ENCODE measurements around the gene NIPA2. TPM values are rescaled to one million over a fixed set of nuclear protein-coding genes. Genes with fewer than 3 reads are reported as not detected.

Gene NIPA2
- total RNA-seq, 1 donor from 2014 or later = 37.7 TPM

DNA sequence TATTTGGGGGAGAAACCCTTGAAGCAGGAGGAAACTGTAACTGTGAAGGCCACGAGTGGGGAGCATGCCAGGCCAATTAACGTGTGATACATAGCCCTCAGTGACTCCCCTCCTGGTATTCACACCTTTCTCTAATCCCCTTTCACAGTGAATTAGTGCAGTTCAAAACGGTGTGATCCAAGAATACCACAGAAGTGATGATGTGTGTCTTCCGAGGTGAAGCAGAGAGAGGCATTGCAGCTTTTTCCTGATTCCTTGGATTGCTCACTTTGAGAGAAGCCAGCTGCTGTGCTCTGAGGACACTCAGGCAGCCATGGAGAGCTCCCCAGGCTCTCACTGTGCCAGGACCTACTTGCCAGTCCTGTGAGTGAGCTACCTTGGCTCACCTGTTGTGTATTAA, 17.3 kb downstream of the NIPA2 start:
- H3K9me3 Mint-ChIP-seq = no peaks in the 10 kb centered on the region
- H3K36me3 Mint-ChIP-seq = peaks cover 35% of the 10 kb centered on the region
- DNase-seq (ENCODE audit: low spot score in 2 of 2, unreplicated experiment in 2 of 2) = no peak

DNA sequence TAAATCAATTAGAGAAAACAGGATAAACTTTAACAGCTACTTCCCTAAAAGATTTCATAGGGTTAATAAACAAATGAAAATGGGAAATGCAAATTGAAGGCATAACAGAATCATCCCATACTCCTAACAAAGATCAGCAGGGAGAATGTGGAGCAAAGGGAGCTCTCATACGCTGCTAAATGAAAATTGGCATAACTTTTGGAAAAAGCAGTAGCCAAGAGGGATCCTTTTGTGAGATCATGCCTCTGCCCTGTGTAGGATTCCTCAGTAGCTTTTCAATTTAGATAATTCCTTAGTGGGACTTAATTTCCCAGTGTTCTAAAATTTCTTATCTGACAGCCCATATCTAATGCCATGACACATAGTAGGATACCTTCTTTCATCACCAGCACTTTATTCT, 18.2 kb downstream of the NIPA2 start:
- Mint-ChIP-seq H3K36me3 (peaks cover 38% of the 10 kb centered on the region), H3K4me1 (no peaks in the 10 kb centered on the region), H3K27ac (no peak overlapping the region), H3K9me3 (no peaks in the 10 kb centered on the region), H3K27me3 (ENCODE audit: low read depth) (no peaks in the 10 kb centered on the region), H3K4me3 (no peak overlapping the region)
- DNase-seq (ENCODE audit: low spot score in 2 of 2, unreplicated experiment in 2 of 2) = no peak
- TF ChIP-seq, protein P1, sequence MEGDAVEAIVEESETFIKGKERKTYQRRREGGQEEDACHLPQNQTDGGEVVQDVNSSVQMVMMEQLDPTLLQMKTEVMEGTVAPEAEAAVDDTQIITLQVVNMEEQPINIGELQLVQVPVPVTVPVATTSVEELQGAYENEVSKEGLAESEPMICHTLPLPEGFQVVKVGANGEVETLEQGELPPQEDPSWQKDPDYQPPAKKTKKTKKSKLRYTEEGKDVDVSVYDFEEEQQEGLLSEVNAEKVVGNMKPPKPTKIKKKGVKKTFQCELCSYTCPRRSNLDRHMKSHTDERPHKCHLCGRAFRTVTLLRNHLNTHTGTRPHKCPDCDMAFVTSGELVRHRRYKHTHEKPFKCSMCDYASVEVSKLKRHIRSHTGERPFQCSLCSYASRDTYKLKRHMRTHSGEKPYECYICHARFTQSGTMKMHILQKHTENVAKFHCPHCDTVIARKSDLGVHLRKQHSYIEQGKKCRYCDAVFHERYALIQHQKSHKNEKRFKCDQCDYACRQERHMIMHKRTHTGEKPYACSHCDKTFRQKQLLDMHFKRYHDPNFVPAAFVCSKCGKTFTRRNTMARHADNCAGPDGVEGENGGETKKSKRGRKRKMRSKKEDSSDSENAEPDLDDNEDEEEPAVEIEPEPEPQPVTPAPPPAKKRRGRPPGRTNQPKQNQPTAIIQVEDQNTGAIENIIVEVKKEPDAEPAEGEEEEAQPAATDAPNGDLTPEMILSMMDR (IDR thresholded peaks at IDR 0.05; ENCODE audit: unreplicated experiment) = no peak

More for the DNA sequence above, 17.3 kb downstream of the NIPA2 start:
- no peak overlapping the region for H3K4me3 Mint-ChIP-seq
- H3K27ac Mint-ChIP-seq = no peak overlapping the region
- H3K4me1 Mint-ChIP-seq = no peaks in the 10 kb centered on the region
- H3K27me3 Mint-ChIP-seq (ENCODE audit: low read depth) = no peaks in the 10 kb centered on the region
- TF ChIP-seq, protein P1 (IDR thresholded peaks at IDR 0.05; ENCODE audit: unreplicated experiment) = no peak

DNA sequence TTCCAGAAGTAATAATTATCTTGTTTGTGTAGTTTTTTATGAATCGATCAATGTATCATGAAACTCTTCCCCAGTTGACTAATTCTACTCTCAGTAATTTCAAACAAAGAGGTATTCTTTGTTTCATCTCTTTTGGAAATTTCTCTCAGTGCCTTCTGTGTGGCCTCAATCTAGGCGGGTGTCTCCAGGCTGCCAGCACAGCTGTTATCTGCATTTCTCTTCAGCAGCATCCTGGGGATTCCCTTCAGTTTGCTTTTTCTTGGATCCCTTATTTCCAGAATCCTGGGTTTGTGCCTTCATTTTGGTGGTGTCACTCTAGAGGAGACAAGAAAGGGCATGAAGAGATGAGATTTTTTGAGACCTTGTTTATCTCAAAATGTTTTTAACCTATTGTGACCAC, 22.7 kb downstream of the NIPA2 start:
- no peaks in the 10 kb centered on the region for H3K9me3 Mint-ChIP-seq
- H3K4me3 Mint-ChIP-seq = no peak overlapping the region
- H3K4me1 Mint-ChIP-seq = no peaks in the 10 kb centered on the region
- no peaks in the 10 kb centered on the region for H3K27me3 Mint-ChIP-seq (ENCODE audit: low read depth)
- TF ChIP-seq, protein P1 (IDR thresholded peaks at IDR 0.05; ENCODE audit: unreplicated experiment) = no peak
- peaks cover 57% of the 10 kb centered on the region for H3K36me3 Mint-ChIP-seq
- DNase-seq (ENCODE audit: low spot score in 2 of 2, unreplicated experiment in 2 of 2) = no peak
- no peak overlapping the region for H3K27ac Mint-ChIP-seq

DNA sequence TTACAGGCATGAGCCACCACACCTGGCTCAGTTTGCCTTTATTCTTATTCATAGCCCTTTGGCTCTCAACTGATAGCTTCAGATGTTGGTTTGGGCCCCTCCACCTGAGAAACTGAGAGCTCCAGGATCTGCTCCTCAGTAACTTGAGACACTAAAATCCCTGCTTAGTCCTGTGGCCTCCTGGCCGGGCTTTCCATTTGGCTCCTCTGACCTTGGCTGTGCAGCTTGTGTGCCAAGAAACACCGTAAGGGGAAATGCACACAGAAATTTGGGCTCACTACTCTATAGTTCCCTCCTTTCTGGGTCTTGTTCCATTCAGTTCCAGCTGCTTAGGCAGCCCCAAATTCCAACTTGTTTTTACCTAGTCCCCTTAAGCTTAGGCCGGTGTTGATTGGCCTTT, 24.9 kb downstream of the NIPA2 start:
- no peak overlapping the region for H3K4me3 Mint-ChIP-seq
- no peak for DNase-seq (ENCODE audit: low spot score in 2 of 2, unreplicated experiment in 2 of 2)
- no peaks in the 10 kb centered on the region for H3K9me3 Mint-ChIP-seq
- TF ChIP-seq, protein P1 (IDR thresholded peaks at IDR 0.05; ENCODE audit: unreplicated experiment) = no peak
- H3K36me3 Mint-ChIP-seq = peaks cover 64% of the 10 kb centered on the region
- no peak overlapping the region for H3K27ac Mint-ChIP-seq
- H3K27me3 Mint-ChIP-seq (ENCODE audit: low read depth) = no peaks in the 10 kb centered on the region
- H3K4me1 Mint-ChIP-seq = no peaks in the 10 kb centered on the region

DNA sequence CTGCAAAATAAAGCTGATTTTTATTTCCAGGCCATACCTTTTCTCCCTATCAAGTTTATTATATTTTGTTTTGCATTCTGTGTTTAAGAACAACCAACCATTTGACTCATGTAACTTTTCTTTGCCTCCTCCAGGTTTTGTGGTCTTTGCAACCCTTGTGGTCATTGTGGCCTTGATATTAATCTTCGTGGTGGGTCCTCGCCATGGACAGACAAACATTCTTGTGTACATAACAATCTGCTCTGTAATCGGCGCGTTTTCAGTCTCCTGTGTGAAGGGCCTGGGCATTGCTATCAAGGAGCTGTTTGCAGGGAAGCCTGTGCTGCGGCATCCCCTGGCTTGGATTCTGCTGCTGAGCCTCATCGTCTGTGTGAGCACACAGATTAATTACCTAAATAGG, 27.6 kb downstream of the NIPA2 start:
- Mint-ChIP-seq H3K9me3 (no peaks in the 10 kb centered on the region), H3K27ac (no peak overlapping the region), H3K36me3 (peaks cover 65% of the 10 kb centered on the region), H3K4me1 (no peaks in the 10 kb centered on the region), H3K27me3 (ENCODE audit: low read depth) (no peaks in the 10 kb centered on the region), H3K4me3 (no peak overlapping the region)
- TF ChIP-seq, protein P1 (IDR thresholded peaks at IDR 0.05; ENCODE audit: unreplicated experiment) = no peak
- no peak for DNase-seq (ENCODE audit: low spot score in 2 of 2, unreplicated experiment in 2 of 2)

DNA sequence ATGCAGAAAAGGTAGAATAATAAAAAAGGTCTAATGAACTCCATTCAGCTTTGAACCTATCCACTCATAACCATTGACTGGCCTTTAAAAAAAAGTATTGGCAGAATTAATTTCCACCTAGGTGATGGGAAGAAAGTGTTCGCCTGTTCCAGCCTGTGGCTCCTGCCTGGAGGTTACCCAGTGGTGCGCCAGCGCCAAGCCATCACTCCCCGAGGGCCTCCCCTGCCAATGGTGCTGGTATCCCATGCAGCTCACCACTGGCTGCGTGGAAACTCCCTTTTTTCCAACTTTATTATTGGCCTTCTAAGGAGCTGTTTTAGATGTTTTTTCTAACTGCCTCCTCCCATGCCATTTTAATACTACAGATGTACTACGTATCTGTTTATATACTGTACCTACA, 29.4 kb downstream of the NIPA2 start:
- Mint-ChIP-seq H3K4me1 (no peaks in the 10 kb centered on the region), H3K4me3 (no peak overlapping the region), H3K36me3 (peaks cover 74% of the 10 kb centered on the region), H3K27ac (no peak overlapping the region), H3K27me3 (ENCODE audit: low read depth) (no peaks in the 10 kb centered on the region), H3K9me3 (peaks cover 4% of the 10 kb centered on the region)
- no peak for DNase-seq (ENCODE audit: low spot score in 2 of 2, unreplicated experiment in 2 of 2)
- TF ChIP-seq, protein P1 (IDR thresholded peaks at IDR 0.05; ENCODE audit: unreplicated experiment) = no peak
